Heart right ventricle (tissue), 16 donors: Measurements from ENCODE around the gene KCNMB2. TPM values are rescaled to one million over a fixed set of nuclear protein-coding genes. Genes with fewer than 3 reads are reported as not detected.
A peak's percentile ranks its signal among the peaks of the same experiment; 100 is the strongest.

Experiments
- ATAC-seq, 8 donors: fragments of 200-7000 bp; cut with Tn5 transposase; one replicate each; pipeline ENCODE4 v1.9.1; 2020; ENCODE audit warnings: mild to moderate bottlenecking in 8 of 8, moderate library complexity in 8 of 8, moderate number of reproducible peaks in 1 of 8
- DNase-seq, 2 donors: peaks; one replicate each; pipeline ENCODE4 v3.0.0-alpha.2; 2020
- H3K27ac ChIP-seq, 10 donors: fragments of 200-600 bp; sonication (generic) in 2 of 10; one replicate each; pipeline versions ENCODE4 v1.5.0 to v1.8.0; 2020 to 2022; ENCODE audit warnings: mild to moderate bottlenecking in 3 of 10
- H3K27me3 ChIP-seq, 7 donors: fragments of 200-600 bp; one replicate each; pipeline ENCODE4 v1.8.0; 2021 to 2022; ENCODE audit warnings: mild to moderate bottlenecking in 2 of 7
- H3K36me3 ChIP-seq, 9 donors: fragments of 200-600 bp; sonication (generic) in 1 of 9; one replicate each; pipeline versions ENCODE4 v1.5.0 to v1.8.0; 2020 to 2022; ENCODE audit warnings: mild to moderate bottlenecking in 2 of 9
- H3K4me1 ChIP-seq, 9 donors: fragments of 200-600 bp; sonication (generic) in 1 of 9; one replicate each; pipeline versions ENCODE4 v1.5.0 to v1.8.0; 2020 to 2022; ENCODE audit warnings: mild to moderate bottlenecking in 4 of 9
- H3K4me3 ChIP-seq, 10 donors: fragments of 200-600 bp; sonication (generic) in 2 of 10; one replicate each; pipeline versions ENCODE4 v1.5.0 to v1.8.0; 2020 to 2022; ENCODE audit warnings: mild to moderate bottlenecking in 7 of 10, moderate library complexity in 2 of 10
- H3K9me3 ChIP-seq, 11 donors: fragments of 200-600 bp in 10 of 11; sonication (generic) in 2 of 11; one replicate each; pipeline versions ENCODE4 v1.5.0 to v1.8.0; 2013 to 2022; ENCODE audit warnings: mild to moderate bottlenecking in 2 of 11, control low read depth in 1 of 11, moderate library complexity in 1 of 11
- CTCF ChIP-seq, 9 donors: fragments of 200-600 bp; sonication (generic) in 2 of 9; IDR thresholded peaks; one replicate each; pipeline versions ENCODE4 v1.5.0 to v1.8.0; 2021 to 2022; ENCODE audit warnings: antibody characterized with exemption in 9 of 9, mild to moderate bottlenecking in 5 of 9, moderate library complexity in 1 of 9
- WGBS, 2 donors: extraction: QIAGEN DNeasy Blood & Tissue Kit; methylation state at CpG; one replicate each; pipeline ENCODE4 v1.1.7; 2013; ENCODE audit warnings: inconsistent platforms in 1 of 2; 5-methylcytosine and 5-hydroxymethylcytosine counted together
- intact Hi-C, 10 donors: fragments of 100-400 bp; cut with DNase I; formaldehyde crosslinking; loops; one replicate each; pipeline versions ENCODE4 v1.11.1 to v1.14.2; 2022
- polyA plus RNA-seq, 2 donors: library from polyadenylated mRNA; stranded (reverse); fragments of 200-250 nt; gene quantifications; one replicate each; pipeline ENCODE4 v1.2.3, GENCODE V29; 2013
- total RNA-seq, 10 donors: library from RNA; stranded (reverse); fragmentation: NEBNext Ultra II Directional in 3 of 10; extraction: Animal tissue kit (Norgen Biotek cat#: 25700) in 3 of 10; gene quantifications; one replicate each; pipeline versions ENCODE4 v1.2.1 to v1.2.4, GENCODE V29; 2021 to 2023
- donor health status: Arrhythmogenic right ventricular cardiomyopathy.
- donor health status: ischemic (EF 13 %, LVEDD 7.1; RV severe dilation, severe dysfunction).
- donor health status: healthy with polysubstance abuse.
- donor health status: DM: no; HTN: yes; CAD: no.
- donor health status: DM: no; HTN: no; CAD: no.
- donor health status: ischemic (EF 25% LVEDD 6.9; RV normal size, moderate dysfunction).
- donor health status: ischemic (EF 25% LVEDD 5.7; RV mildly dilated, moderate dysfunction).
- donor health status: healthy.
- donor health status: DM: yes; HTN: yes; CAD: no.
- donor health status: Ischemic cardiomyopathy.
- donor health status: ischemic (EF 35%, LVEDD 5.7; RV mildly dilated, moderate dysfunction).
- donor health status: nonischemic (EF 11% LVEDD 7.7; RV severe dilation, severe dysfunction).
- donor health status: DM: yes; HTN: yes; CAD: no.
- donor health status: PGD.
- donor health status: ischemic (EF 29% LVEDD 5.4; RV normal size, mild dysfunction).
- donor health status: nonischemic (EF 23%, LVEDD 6.1; RV moderate dilation, normal function).

Gene KCNMB2
- total and polyA plus RNA-seq, 12 donors: 0.55 to 9.2 (median 3.6) TPM

GRCh38 chr3:178593786-178594185 is 57.5 kb downstream of the KCNMB2 start:
- 83 to 89% methylated on average over 1 of the region's 1 CpG for WGBS, 2 donors
- Histone ChIP-seq H3K9me3 (no peaks in the 10 kb centered on the region), H3K4me3 (no peak overlapping the region), H3K36me3 (no peaks in the 10 kb centered on the region), H3K27ac (no peak overlapping the region), H3K27me3 (no peaks in the 10 kb centered on the region), H3K4me1 (peaks cover 0 to 14% (median 0%) of the 10 kb centered on the region in 9 donors)
- no peak for TF ChIP-seq CTCF (IDR thresholded peaks at IDR 0.05)
- no peak for ATAC-seq
- DNase-seq: no peak
- intact Hi-C loops: no loop called here

GRCh38 chr3:178597371-178597770 is 61.1 kb downstream of the KCNMB2 start:
- WGBS, 2 donors: 45 to 46% methylated on average over 2 of the region's 2 CpGs
- DNase-seq (no peak), ATAC-seq (no peak)

GRCh38 chr3:178602856-178603255 is 66.6 kb downstream of the KCNMB2 start:
- DNase-seq (no peak), ATAC-seq (no peak)
- 81 to 91% methylated on average over 2 of the region's 2 CpGs for WGBS, 2 donors

More at GRCh38 chr3:178597371-178597770, 61.1 kb downstream of the KCNMB2 start:
- no peak for TF ChIP-seq CTCF (IDR thresholded peaks at IDR 0.05)
- Histone ChIP-seq H3K4me3 (no peak overlapping the region), H3K9me3 (no peaks in the 10 kb centered on the region), H3K27ac (no peak overlapping the region), H3K27me3 (no peaks in the 10 kb centered on the region), H3K36me3 (no peaks in the 10 kb centered on the region), H3K4me1 (peaks cover 0 to 14% (median 0%) of the 10 kb centered on the region in 9 donors)
- intact Hi-C loops: no loop called here

GRCh38 chr3:178603735-178604134 is 67.5 kb downstream of the KCNMB2 start:
- ATAC-seq: peak in 1 of 8 donors; percentile 29
- Histone ChIP-seq H3K36me3 (no peaks in the 10 kb centered on the region), H3K27me3 (no peaks in the 10 kb centered on the region), H3K4me1 (no peaks in the 10 kb centered on the region), H3K9me3 (peaks cover 0 to 3% (median 0%) of the 10 kb centered on the region in 11 donors), H3K27ac (no peak overlapping the region), H3K4me3 (no peak overlapping the region)
- intact Hi-C loops: no loop called here
- 46 to 47% methylated on average over 1 of the region's 1 CpG for WGBS, 2 donors
- no peak for DNase-seq
- TF ChIP-seq CTCF (IDR thresholded peaks at IDR 0.05): no peak

More at GRCh38 chr3:178602856-178603255, 66.6 kb downstream of the KCNMB2 start:
- H3K27ac ChIP-seq: no peak overlapping the region
- peaks cover 0 to 2% (median 0%) of the 10 kb centered on the region in 9 donors for H3K4me1 ChIP-seq
- H3K36me3 ChIP-seq: no peaks in the 10 kb centered on the region
- H3K9me3 ChIP-seq: no peaks in the 10 kb centered on the region
- TF ChIP-seq CTCF (IDR thresholded peaks at IDR 0.05): no peak
- H3K27me3 ChIP-seq: no peaks in the 10 kb centered on the region
- intact Hi-C loops: no loop called here
- H3K4me3 ChIP-seq: no peak overlapping the region
